HG02970 (cell line): ENCODE measurements around the gene KDM5A.
"Not testable (repeated sequence)": the region's sequence is repeated elsewhere in the genome, so short reads cannot be mapped to it uniquely, and the experiment has no call there.

Source experiments
- ATAC-seq: cut with Tn5 transposase; IDR thresholded peaks from one replicate; pipeline ENCODE4 v1.9.1; 2021; ENCODE audit warnings: mild to moderate bottlenecking, moderate library complexity, moderate number of reproducible peaks; ENCODE audit not compliant: unreplicated experiment, low FRiP score

Gene KDM5A

GRCh38 chr12:242496-242895, 146.6 kb downstream of the KDM5A start:
- ATAC-seq, result no peak

- ATAC-seq, result no peak
Measured at GRCh38 chr12:241266-241665, 147.9 kb downstream of the KDM5A start.

GRCh38 chr12:240566-240965, 148.6 kb downstream of the KDM5A start:
- no peak for ATAC-seq

DNA sequence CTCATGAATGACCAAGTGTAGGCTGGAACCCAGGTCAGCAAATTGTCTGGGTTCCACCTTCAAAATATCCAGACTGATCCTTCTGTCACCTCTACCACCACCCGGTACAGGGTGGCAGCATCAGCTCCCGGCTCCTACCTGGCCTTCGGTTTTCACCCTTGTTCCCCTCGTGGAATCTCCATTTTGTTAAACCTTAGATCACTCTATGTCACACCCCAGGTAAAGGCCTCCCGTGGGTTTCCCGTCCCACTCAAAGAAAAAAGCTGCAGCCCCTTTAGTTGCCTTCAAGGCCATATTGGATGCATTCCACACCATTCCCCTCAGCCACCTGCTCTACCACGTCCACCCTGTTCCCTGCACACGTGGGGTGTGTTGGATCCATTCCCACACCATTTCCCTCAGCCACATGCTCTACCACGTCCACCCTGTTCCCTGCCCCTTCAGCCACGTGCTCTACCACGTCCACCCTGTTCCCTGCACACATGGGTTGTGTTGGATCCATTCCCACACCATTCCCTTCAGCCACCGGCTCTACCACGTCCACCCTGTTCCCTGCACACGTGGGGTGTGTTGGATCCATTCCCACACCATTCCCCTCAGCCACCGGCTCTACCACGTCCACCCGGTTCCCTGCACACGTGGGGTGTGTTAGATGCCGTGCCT, 150.3 kb downstream of the KDM5A start:
- ATAC-seq, result no peak

- ATAC-seq, result no peak
Measured at GRCh38 chr12:238116-238515, 151.0 kb downstream of the KDM5A start.

GRCh38 chr12:237026-237815, 151.9 kb downstream of the KDM5A start:
- ATAC-seq, result no peak

DNA sequence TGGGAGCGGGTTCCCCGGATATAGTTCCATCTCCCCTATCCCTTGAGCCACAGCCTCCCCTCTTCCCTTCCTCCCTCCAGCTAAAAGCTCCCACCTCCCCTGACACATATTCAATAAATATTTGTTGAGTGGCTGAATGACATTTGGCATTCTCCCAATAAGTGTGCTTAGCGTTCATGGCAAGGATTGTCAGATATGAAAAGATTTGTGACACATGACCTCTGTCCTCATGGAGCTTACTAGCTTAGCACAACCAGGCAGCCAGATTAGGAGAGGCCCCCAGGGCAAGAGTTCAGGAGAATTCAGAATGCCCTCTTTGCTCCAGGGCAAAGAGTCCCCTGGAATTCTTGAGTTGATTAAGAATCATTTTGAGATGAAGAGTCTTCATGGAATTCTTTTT, 152.7 kb downstream of the KDM5A start:
- ATAC-seq, result no peak

DNA sequence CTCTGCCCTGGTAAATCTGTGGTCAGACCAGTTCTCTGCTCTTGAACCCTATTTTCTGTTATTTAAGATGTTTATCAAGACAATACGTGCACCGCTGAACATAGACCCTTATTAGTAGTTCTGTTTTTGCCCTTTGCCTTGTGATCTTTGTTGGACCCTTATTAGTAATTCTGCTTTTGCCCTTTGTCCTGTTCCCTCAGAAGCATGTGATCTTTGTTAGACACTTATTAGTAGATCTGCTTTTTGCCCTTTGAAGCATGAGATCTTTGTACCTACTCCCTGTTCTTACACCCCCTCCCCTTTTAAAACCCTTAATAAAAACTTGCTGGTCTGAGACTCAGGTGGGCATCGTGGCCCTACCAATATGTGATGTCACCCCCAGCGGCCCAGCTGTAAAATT, 153.2 kb downstream of the KDM5A start:
- not testable (repeated sequence) for ATAC-seq

DNA sequence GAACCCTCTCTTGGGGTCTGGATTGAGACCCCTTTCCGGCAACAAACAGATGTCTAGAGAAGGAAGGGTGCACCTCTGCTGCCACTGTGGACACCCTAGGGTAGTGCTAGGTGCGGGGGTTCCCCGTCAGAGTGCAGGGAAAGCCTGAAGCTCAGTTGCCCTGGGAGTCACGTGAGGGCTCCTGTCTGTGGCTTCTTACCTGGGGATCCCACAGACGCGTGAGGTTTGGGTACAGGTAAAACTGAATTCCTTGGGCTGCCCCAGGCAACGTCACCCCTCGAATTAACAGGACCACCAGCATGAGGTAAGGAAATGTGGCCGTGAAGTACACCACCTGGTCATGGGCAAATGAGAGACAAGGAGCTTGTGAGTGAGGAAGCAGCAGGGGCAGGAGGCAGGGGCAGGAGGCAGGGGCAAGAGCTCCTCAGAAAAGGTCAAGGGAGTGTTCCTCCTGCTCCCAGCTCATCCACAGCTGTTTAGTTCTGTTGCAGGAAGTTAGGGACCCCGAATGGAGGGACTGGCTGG, 154.2 kb downstream of the KDM5A start:
- no peak for ATAC-seq

GRCh38 chr12:234019-234418, 155.1 kb downstream of the KDM5A start:
- no peak for ATAC-seq

DNA sequence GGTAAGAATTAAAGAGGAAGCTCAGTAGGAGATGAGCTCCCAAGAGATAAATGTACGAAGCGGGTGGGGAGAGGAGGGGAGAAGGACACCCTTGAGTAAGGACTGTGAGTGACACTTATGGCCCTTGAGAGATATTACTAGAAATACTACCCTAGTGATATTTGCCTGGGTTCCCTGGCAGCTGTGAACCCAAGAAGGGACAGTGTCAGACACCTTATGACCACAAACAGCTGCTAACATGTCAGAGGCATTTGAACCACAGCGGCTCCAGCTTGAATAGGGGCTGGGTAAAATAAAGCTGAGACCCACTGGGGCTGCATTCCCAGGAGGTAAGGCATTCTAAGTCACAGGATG, 155.5 kb downstream of the KDM5A start:
- ATAC-seq, result no peak

DNA sequence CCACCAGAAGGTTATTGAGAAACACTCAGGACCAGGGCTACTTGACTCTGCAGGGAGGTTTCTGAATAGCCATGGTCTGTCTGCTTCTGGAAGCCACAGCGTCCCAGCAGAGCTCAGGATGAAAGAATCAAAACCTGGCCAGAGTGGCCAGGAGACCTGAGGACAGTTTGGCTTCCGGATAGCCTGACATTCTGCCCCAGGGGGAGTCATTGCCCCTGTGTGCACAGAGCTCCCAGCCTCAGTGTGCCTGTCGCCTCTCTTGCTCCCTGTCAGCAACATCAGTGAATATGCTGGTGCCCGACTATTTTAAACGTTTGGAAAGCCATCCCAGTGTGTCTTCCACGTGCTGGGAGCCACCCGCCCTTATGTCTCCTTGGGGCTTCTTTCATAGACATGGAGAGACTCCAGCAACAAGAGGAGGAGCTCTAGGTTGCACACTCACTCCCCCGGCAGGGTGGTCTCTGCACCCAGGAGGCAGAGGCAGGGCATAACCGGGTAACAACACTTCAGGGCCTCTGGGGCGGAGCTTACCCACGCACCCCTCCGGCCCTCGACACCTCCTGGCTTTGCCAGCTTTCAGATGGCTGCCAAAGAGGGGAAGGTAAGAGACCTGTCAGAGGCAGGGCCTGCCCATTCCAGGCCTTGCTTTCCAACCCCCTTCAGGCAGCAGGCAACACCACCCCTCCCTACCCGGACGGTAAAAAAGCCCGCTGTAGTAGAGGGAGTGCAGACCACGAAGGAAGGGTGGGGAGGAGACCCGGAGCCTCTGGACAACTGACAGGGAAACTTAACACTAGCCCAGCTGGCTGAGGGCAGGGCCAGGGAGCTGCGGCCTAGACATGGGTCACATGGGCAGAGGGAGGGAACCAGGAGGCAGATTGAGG, 156.1 kb downstream of the KDM5A start:
- ATAC-seq, result no peak

GRCh38 chr12:230925-231671, 158.0 kb downstream of the KDM5A start:
- no peak for ATAC-seq
